Endothelial cell of umbilical vein (primary cell): ENCODE data around the gene KCNMA1. TPM values are rescaled to one million over a fixed set of nuclear protein-coding genes. Genes with fewer than 3 reads are reported as not detected.

Experiments
- BruUV-seq: library from RNA; stranded (reverse); fragments of 400-500 nt; replicated peaks from 2 replicates; lab custom pipeline; 2021; lab: Mats Ljungman, UMichigan
- CTCF ChIA-PET: fragments of 300-600, 350-600 bp; sonication (Branson Sonifier 250); formaldehyde crosslinking; loops from one replicate; lab custom pipeline; 2021; ENCODE audit warnings: antibody characterized with exemption, inconsistent platforms; lab: Charles Lee
- POLR2A ChIA-PET: fragments of 300-600, 350-600 bp; sonication (Branson Sonifier 250); formaldehyde crosslinking; loops from one replicate; lab custom pipeline; 2021; ENCODE audit warnings: antibody characterized with exemption, inconsistent platforms; lab: Charles Lee
- DNase-seq: peaks from one replicate; pipeline ENCODE4 v3.0.0-alpha.2; 2011; ENCODE audit warnings: low read depth, low spot score
- FAIRE-seq: peaks from 2 replicates; lab custom pipeline; 2011; peaks lifted over from hg19 to GRCh38; lab: Jason Lieb, UNC
- H2AFZ ChIP-seq: 2 replicates; pipeline ENCODE4 v1.6.0; 2012; ENCODE audit warnings: low read depth, low read length, control low read depth, inconsistent platforms
- H3K27ac ChIP-seq: 2 replicates; pipeline ENCODE4 v1.5.1; 2011; ENCODE audit warnings: low read depth, mild to moderate bottlenecking, control low read depth, low read length, moderate library complexity; ENCODE audit not compliant: insufficient read depth
- H3K27me3 ChIP-seq, 2 experiments: 2 replicates each; pipeline versions ENCODE4 v1.6.0 to v1.6.1; 2011; ENCODE audit warnings: low read length in 2 of 2, mixed read lengths in 1 of 2; ENCODE audit not compliant: control insufficient read depth in 2 of 2, insufficient read depth in 2 of 2
- H3K36me3 ChIP-seq, 2 experiments: 2 replicates in 1 of 2; 3 replicates in 1 of 2; pipeline ENCODE4 v1.5.1; 2011; ENCODE audit warnings: low read length in 2 of 2, mild to moderate bottlenecking in 1 of 2, moderate library complexity in 1 of 2; ENCODE audit not compliant: control insufficient read depth in 2 of 2, insufficient read depth in 2 of 2; ENCODE audit errors: extremely low read depth in 1 of 2
- H3K4me1 ChIP-seq: 3 replicates; pipeline ENCODE4 v1.5.1; 2011; ENCODE audit warnings: mild to moderate bottlenecking, low read length; ENCODE audit not compliant: control insufficient read depth, insufficient read depth; ENCODE audit errors: extremely low read depth
- H3K4me2 ChIP-seq: 2 replicates; pipeline ENCODE4 v1.6.1; 2011; ENCODE audit warnings: low read length, control low read depth, mixed read lengths; ENCODE audit not compliant: insufficient read depth
- H3K4me3 ChIP-seq, 3 experiments: fragments of 200-600 bp in 1 of 3; sonication (generic), shearing (Covaris generic) in 1 of 3; replicated peaks in 1 of 3; 2 replicates each; pipeline ENCODE4 v1.5.1; 2011 to 2016; ENCODE audit warnings: control low read depth in 3 of 3, low read length in 3 of 3, mild to moderate bottlenecking in 2 of 3, inconsistent platforms in 1 of 3, low read depth in 1 of 3, moderate library complexity in 1 of 3; ENCODE audit not compliant: insufficient read depth in 1 of 3
- H3K79me2 ChIP-seq: 2 replicates; pipeline ENCODE4 v1.6.0; 2012; ENCODE audit warnings: low read length, inconsistent platforms; ENCODE audit not compliant: control insufficient read depth, insufficient read depth
- H3K9ac ChIP-seq: replicated peaks from 2 replicates; pipeline ENCODE3; 2011; ENCODE audit warnings: low read length, control low read depth; ENCODE audit not compliant: insufficient read depth; ENCODE audit errors: extremely low read depth
- H3K9me1 ChIP-seq: replicated peaks from 3 replicates; pipeline ENCODE4 v1.6.0; 2011; ENCODE audit warnings: mild to moderate bottlenecking, low read length; ENCODE audit not compliant: control insufficient read depth, insufficient read depth; ENCODE audit errors: extremely low read depth
- H3K9me3 ChIP-seq: replicated peaks from 2 replicates; pipeline ENCODE4 v1.5.1; 2012; ENCODE audit warnings: low read length, inconsistent platforms; ENCODE audit not compliant: control insufficient read depth, insufficient read depth
- H4K20me1 ChIP-seq: replicated peaks from 2 replicates; pipeline ENCODE3; 2011; ENCODE audit warnings: mild to moderate bottlenecking, low read length; ENCODE audit not compliant: control insufficient read depth, insufficient read depth; ENCODE audit errors: extremely low read depth
- EZH2 ChIP-seq: IDR thresholded peaks from 2 replicates; pipeline ENCODE4 v1.6.1; 2012; ENCODE audit warnings: borderline replicate concordance, low read depth, mild to moderate bottlenecking, moderate library complexity, low read length, inconsistent platforms; ENCODE audit not compliant: severe bottlenecking
- FOS ChIP-seq: IDR thresholded peaks from 2 replicates; pipeline ENCODE4 v1.6.1; 2011; ENCODE audit warnings: mild to moderate bottlenecking, low read length, moderate library complexity, borderline replicate concordance; ENCODE audit not compliant: insufficient read depth
- GATA2 ChIP-seq: IDR thresholded peaks from 2 replicates; pipeline ENCODE4 v1.7.0; 2011; ENCODE audit warnings: low read depth, mild to moderate bottlenecking, moderate library complexity, mixed read lengths, low read length; ENCODE audit not compliant: insufficient read length, insufficient read depth
- JUN ChIP-seq: IDR thresholded peaks from 2 replicates; pipeline ENCODE4 v1.6.1; 2011; ENCODE audit warnings: borderline replicate concordance, low read depth; ENCODE audit not compliant: insufficient read length, insufficient read depth
- MYC ChIP-seq: IDR thresholded peaks from one replicate; pipeline ENCODE4 v1.6.1; 2011; ENCODE audit warnings: mild to moderate bottlenecking, low read depth, low read length
- POLR2A ChIP-seq: IDR thresholded peaks from 2 replicates; pipeline ENCODE4 v1.6.1; 2012; ENCODE audit warnings: low read depth, mild to moderate bottlenecking, control low read depth, low read length
- POLR2AphosphoS5 ChIP-seq: IDR thresholded peaks from 2 replicates; pipeline ENCODE4 v1.6.1; 2012; ENCODE audit warnings: low read depth, mild to moderate bottlenecking, control low read depth, low read length, moderate library complexity; ENCODE audit not compliant: insufficient read depth
- dilution Hi-C: fragments of 300-500 bp; cut with MboI; formaldehyde crosslinking; loops from one replicate; pipeline ENCODE4 v1.15.0; 2019; ENCODE audit warnings: low sequenced_read_pairs; ENCODE audit not compliant: extremely low pct_ligation_motif_present
- intact Hi-C: fragments of 100-400 bp; cut with micrococcal nuclease; formaldehyde crosslinking; loops from one replicate; pipeline ENCODE4 v1.10.0; 2022
- polyA plus RNA-seq, 4 experiments: library from polyadenylated mRNA; depleted of rRNA in 3 of 4; stranded (reverse) in 3 of 4; unstranded in 1 of 4; fragments of >200 nt; gene quantifications; 2 replicates each; pipeline versions ENCODE4 v1.2.1 to v1.2.3, GENCODE V29; 2011 to 2012; ENCODE audit warnings: missing spikeins in 1 of 4
- total RNA-seq: library from RNA; stranded (reverse); gene quantifications from 2 replicates; pipeline ENCODE4 v1.2.3, GENCODE V29; 2021
- TF ChIP-seq, protein P1 (sequence below), 2 donors: IDR thresholded peaks; 1 replicate in 1 of 2; 2 replicates in 1 of 2; pipeline ENCODE4 v1.5.1; 2011; ENCODE audit warnings: low read length in 2 of 2, mild to moderate bottlenecking in 2 of 2, moderate library complexity in 2 of 2, control low read depth in 1 of 2, inconsistent platforms in 1 of 2, low read depth in 1 of 2; ENCODE audit not compliant: insufficient read depth in 1 of 2; ENCODE audit errors: extremely low read depth in 1 of 2
- TF ChIP-seq, protein P2 (sequence below): IDR thresholded peaks from 2 replicates; pipeline ENCODE4 v1.6.1; 2011; ENCODE audit not compliant: insufficient read depth, insufficient read length

Gene KCNMA1
- total and polyA plus RNA-seq, 2 donors (not counting 3 experiments of a cell fraction or from before 2014, with no cell fraction given) = 0.10 to 0.82 TPM

DNA sequence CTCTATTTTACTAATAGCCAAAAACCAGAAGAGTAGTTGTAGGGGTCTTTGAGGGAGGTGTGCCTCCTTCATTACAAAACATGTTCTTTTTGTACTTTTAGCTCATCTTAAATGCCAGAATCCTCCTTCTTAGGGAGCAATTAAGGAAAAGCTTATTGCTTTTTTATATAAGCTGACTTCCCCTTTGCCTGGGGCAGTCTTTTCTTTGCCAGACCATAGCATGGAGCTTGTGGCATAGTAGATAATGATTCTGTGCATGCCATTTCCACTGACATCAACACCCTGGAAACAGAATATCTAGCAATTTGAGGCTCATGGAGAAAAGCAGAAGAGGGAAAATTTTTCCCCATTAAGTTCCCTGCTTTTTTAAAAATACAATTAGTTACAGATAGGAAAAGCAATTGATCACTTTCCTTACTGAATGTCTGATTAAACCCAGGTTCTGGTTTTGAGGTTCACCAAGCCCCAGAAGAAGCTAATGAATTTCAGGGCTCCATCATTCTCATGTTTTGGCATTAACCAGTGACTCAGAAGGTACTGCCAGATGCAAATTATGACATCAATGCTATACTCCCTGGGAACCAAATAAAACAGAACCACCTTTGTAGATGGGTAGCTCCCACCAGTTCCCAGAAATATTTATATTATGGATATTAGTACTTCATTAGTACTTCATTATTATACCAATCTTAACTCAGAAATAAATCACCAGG is 410.6 kb downstream of the KCNMA1 start:
- H3K9me3 ChIP-seq = no peaks in the 10 kb centered on the region
- no peaks in the 10 kb centered on the region for H3K79me2 ChIP-seq
- CTCF ChIA-PET = no interaction called here
- H3K9ac ChIP-seq = no peak overlapping the region
- no peak overlapping the region for H3K27ac ChIP-seq
- dilution Hi-C loops (no loop called here), intact Hi-C loops (no loop called here)
- no peaks in the 10 kb centered on the region for H3K4me1 ChIP-seq
- BruUV-seq = no TSS peak
- H4K20me1 ChIP-seq = no peaks in the 10 kb centered on the region
- no peak overlapping the region for H3K4me3 ChIP-seq
- no peaks in the 10 kb centered on the region for H3K9me1 ChIP-seq
- TF ChIP-seq POLR2AphosphoS5 (no peak), MYC (no peak), JUN (no peak), POLR2A (no peak), GATA2 (no peak), EZH2 (no peak), FOS (no peak)
- TF ChIP-seq, protein P1, sequence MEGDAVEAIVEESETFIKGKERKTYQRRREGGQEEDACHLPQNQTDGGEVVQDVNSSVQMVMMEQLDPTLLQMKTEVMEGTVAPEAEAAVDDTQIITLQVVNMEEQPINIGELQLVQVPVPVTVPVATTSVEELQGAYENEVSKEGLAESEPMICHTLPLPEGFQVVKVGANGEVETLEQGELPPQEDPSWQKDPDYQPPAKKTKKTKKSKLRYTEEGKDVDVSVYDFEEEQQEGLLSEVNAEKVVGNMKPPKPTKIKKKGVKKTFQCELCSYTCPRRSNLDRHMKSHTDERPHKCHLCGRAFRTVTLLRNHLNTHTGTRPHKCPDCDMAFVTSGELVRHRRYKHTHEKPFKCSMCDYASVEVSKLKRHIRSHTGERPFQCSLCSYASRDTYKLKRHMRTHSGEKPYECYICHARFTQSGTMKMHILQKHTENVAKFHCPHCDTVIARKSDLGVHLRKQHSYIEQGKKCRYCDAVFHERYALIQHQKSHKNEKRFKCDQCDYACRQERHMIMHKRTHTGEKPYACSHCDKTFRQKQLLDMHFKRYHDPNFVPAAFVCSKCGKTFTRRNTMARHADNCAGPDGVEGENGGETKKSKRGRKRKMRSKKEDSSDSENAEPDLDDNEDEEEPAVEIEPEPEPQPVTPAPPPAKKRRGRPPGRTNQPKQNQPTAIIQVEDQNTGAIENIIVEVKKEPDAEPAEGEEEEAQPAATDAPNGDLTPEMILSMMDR (IDR thresholded peaks at IDR 0.05; ENCODE audit: extremely low read depth in 1 of 2, insufficient read depth in 1 of 2, low read depth in 1 of 2, low read length in 2 of 2) = no peak
- TF ChIP-seq, protein P2, sequence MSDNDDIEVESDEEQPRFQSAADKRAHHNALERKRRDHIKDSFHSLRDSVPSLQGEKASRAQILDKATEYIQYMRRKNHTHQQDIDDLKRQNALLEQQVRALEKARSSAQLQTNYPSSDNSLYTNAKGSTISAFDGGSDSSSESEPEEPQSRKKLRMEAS = no peak
- no peak for DNase-seq
- H2AFZ ChIP-seq = no peak overlapping the region
- peaks cover 0 to 9% of the 10 kb centered on the region in 2 experiments for H3K27me3 ChIP-seq
- POLR2A ChIA-PET = no interaction called here
- no peak overlapping the region for H3K4me2 ChIP-seq
- FAIRE-seq = no peak
- H3K36me3 ChIP-seq = no peaks in the 10 kb centered on the region
